ENCODE results near the gene ZNF486.
A peak's percentile ranks its signal among the peaks of the same experiment; 100 is the strongest.
"Not testable (repeated sequence)": the region's sequence is repeated elsewhere in the genome, so short reads cannot be mapped to it uniquely, and the experiment has no call there.

The ZNF486 gene

GRCh38 chr19:20167020-20167644 lies at the start of gene ZNF486:
Gene ZNF486 (plus strand): TSS chr19:20167214. CDS start chr19:20167331, 117 bp downstream.
- TF ChIP-seq CTCF (IDR thresholded peaks at IDR 0.05), result no peak
- Histone ChIP-seq H3K27ac (peak within 1 kb of the TSS; percentile 88), H3K4me1 (ENCODE audit: control insufficient read depth in 1 of 2, insufficient read depth in 1 of 2, low read depth in 1 of 2, low read length in 1 of 2) (peaks cover 26 to 41% of the 10 kb centered on the region in 2 experiments), H3K27me3 (no peaks in the 10 kb centered on the region), H3K4me3 (ENCODE audit: low read depth in 1 of 2, low read length in 1 of 2) (peak within 1 kb of the TSS; percentile 69 to 72), H3K9me3 (peaks cover 6% of the 10 kb centered on the region), H3K36me3 (peaks cover 12% of the 10 kb centered on the region)

- H3K4me3 ChIP-seq (ENCODE audit: low read depth in 1 of 2, low read length in 1 of 2); H3K36me3 ChIP-seq; H3K27ac ChIP-seq; H3K4me1 ChIP-seq (ENCODE audit: control insufficient read depth in 1 of 2, insufficient read depth in 1 of 2, low read depth in 1 of 2, low read length in 1 of 2); H3K27me3 ChIP-seq: not testable (repeated sequence)
- H3K9me3 ChIP-seq, result peaks cover 87% of the 10 kb centered on the region
Observed at GRCh38 chr19:20118064-20118839, 48.8 kb upstream of the ZNF486 start.

GRCh38 chr19:20124879-20125278 lies 42.1 kb upstream of the ZNF486 start:
- TF ChIP-seq CTCF (IDR thresholded peaks at IDR 0.05), result no peak
- no peak overlapping the region for H3K4me3 ChIP-seq (ENCODE audit: low read depth in 1 of 2, low read length in 1 of 2)
- peaks cover 56% of the 10 kb centered on the region for H3K9me3 ChIP-seq
- no peaks in the 10 kb centered on the region for H3K27me3 ChIP-seq
- no peaks in the 10 kb centered on the region for H3K4me1 ChIP-seq (ENCODE audit: control insufficient read depth in 1 of 2, insufficient read depth in 1 of 2, low read depth in 1 of 2, low read length in 1 of 2)
- no peak overlapping the region for H3K27ac ChIP-seq
- no peaks in the 10 kb centered on the region for H3K36me3 ChIP-seq

GRCh38 chr19:20132933-20133332 lies 34.1 kb upstream of the ZNF486 start:
- H3K9me3 ChIP-seq, result peaks cover 22% of the 10 kb centered on the region
- not testable (repeated sequence) for H3K27ac ChIP-seq; H3K4me1 ChIP-seq (ENCODE audit: control insufficient read depth in 1 of 2, insufficient read depth in 1 of 2, low read depth in 1 of 2, low read length in 1 of 2); H3K36me3 ChIP-seq; H3K27me3 ChIP-seq; H3K4me3 ChIP-seq (ENCODE audit: low read depth in 1 of 2, low read length in 1 of 2)

- not testable (repeated sequence) for H3K27ac ChIP-seq; H3K9me3 ChIP-seq; H3K36me3 ChIP-seq; H3K27me3 ChIP-seq; H3K4me1 ChIP-seq (ENCODE audit: control insufficient read depth in 1 of 2, insufficient read depth in 1 of 2, low read depth in 1 of 2, low read length in 1 of 2); H3K4me3 ChIP-seq (ENCODE audit: low read depth in 1 of 2, low read length in 1 of 2)
Observed at GRCh38 chr19:20137714-20138113, 29.3 kb upstream of the ZNF486 start.

GRCh38 chr19:20151617-20152145 lies 15.3 kb upstream of the ZNF486 start:
- TF ChIP-seq CTCF (IDR thresholded peaks at IDR 0.05), result no peak
- no peak overlapping the region for H3K4me3 ChIP-seq (ENCODE audit: low read depth in 1 of 2, low read length in 1 of 2)
- H3K27ac ChIP-seq, result no peak overlapping the region
- H3K36me3 ChIP-seq, result no peaks in the 10 kb centered on the region
- no peaks in the 10 kb centered on the region for H3K27me3 ChIP-seq
- H3K4me1 ChIP-seq (ENCODE audit: control insufficient read depth in 1 of 2, insufficient read depth in 1 of 2, low read depth in 1 of 2, low read length in 1 of 2), result no peaks in the 10 kb centered on the region
- H3K9me3 ChIP-seq, result no peaks in the 10 kb centered on the region

GRCh38 chr19:20152506-20152905 lies 14.5 kb upstream of the ZNF486 start:
- H3K27me3 ChIP-seq; H3K9me3 ChIP-seq; H3K36me3 ChIP-seq; H3K27ac ChIP-seq; H3K4me3 ChIP-seq (ENCODE audit: low read depth in 1 of 2, low read length in 1 of 2); H3K4me1 ChIP-seq (ENCODE audit: control insufficient read depth in 1 of 2, insufficient read depth in 1 of 2, low read depth in 1 of 2, low read length in 1 of 2): not testable (repeated sequence)

All from neutrophil (primary cell).